Cardiac muscle cell (in vitro differentiated cells and primary cell): Measurements from ENCODE around the gene SLC27A5. TPM values are rescaled to one million over a fixed set of nuclear protein-coding genes. Genes with fewer than 3 reads are reported as not detected.
A peak's percentile ranks its signal among the peaks of the same experiment; 100 is the strongest.

Experiments used
- DNase-seq, 2 donors: peaks; one replicate each; pipeline versions ENCODE4 v3.0.0 to v3.0.0-alpha.2; 2010 to 2017; ENCODE audit warnings: low read depth in 1 of 2, low spot score in 1 of 2
- H3K27ac ChIP-seq: fragments of 200-600 bp; sonication (generic); 2 replicates; pipeline ENCODE4 v1.5.1; 2016
- H3K27me3 ChIP-seq: fragments of 200-600 bp; sonication (generic); 2 replicates; pipeline ENCODE4 v1.6.0; 2016; ENCODE audit warnings: control low read depth
- H3K36me3 ChIP-seq: fragments of 200-600 bp; sonication (generic); 2 replicates; pipeline ENCODE4 v1.5.1; 2016; ENCODE audit warnings: control low read depth
- H3K4me1 ChIP-seq: fragments of 200-600 bp; sonication (generic); 2 replicates; pipeline ENCODE4 v1.8.1; 2017; ENCODE audit warnings: low read depth, mild to moderate bottlenecking, mixed run types
- H3K4me3 ChIP-seq: fragments of 200-600 bp; sonication (generic); 2 replicates; pipeline ENCODE4 v1.5.1; 2016; ENCODE audit warnings: mild to moderate bottlenecking
- H3K9me3 ChIP-seq: fragments of 200-600 bp; sonication (generic); 2 replicates; pipeline ENCODE4 v1.5.1; 2017; ENCODE audit warnings: low read depth, mild to moderate bottlenecking, control low read depth
- polyA plus RNA-seq: library from polyadenylated mRNA; unstranded; fragments of >200 nt; fragmentation: Nextera tagmentation; extraction: Ambion mirVana; gene quantifications from 2 replicates; pipeline ENCODE4 v1.2.1, GENCODE V29; 2016
- total RNA-seq: library from RNA; depleted of rRNA; stranded (reverse); fragments of >200 nt; gene quantifications from 2 replicates; pipeline ENCODE4 v1.2.3, GENCODE V29; 2016
- TF ChIP-seq, protein P1 (sequence below): IDR thresholded peaks from 2 replicates; pipeline ENCODE4 v1.5.1; 2012; ENCODE audit warnings: low read depth, mild to moderate bottlenecking, low read length

Gene SLC27A5
- total and polyA plus RNA-seq, 2 experiments from 2014 or later = 22.5 to 23.9 TPM

DNA sequence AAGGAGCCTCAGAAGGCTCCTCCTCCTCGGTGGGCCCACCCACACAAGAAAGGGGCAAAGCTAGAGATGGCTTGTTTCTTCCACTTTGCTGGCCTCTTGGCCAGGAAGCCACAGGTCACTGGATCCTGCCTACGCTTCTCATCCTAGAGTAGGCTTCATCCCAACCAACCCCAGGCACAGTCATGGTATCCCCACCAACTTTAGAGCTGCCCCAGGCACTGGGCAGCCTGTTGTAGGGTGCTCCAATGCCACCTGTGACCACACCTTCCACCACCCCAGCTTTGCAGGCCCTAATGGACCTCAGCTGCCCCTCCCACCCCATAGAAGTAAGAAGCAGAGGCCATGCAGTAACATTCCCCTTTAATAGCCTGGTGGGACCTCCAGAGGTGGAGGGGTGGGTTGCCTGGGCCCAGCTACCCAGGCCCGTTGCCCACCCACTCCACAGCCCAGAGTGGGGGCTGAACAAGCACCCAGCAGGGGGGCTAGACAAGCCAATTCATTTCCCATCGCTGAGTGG lies 43.6 kb upstream of the SLC27A5 start:
- peak overlapping the region; percentile 51 for H3K4me3 ChIP-seq
- peaks cover 26% of the 10 kb centered on the region for H3K4me1 ChIP-seq
- no peak for DNase-seq
- TF ChIP-seq, protein P1, sequence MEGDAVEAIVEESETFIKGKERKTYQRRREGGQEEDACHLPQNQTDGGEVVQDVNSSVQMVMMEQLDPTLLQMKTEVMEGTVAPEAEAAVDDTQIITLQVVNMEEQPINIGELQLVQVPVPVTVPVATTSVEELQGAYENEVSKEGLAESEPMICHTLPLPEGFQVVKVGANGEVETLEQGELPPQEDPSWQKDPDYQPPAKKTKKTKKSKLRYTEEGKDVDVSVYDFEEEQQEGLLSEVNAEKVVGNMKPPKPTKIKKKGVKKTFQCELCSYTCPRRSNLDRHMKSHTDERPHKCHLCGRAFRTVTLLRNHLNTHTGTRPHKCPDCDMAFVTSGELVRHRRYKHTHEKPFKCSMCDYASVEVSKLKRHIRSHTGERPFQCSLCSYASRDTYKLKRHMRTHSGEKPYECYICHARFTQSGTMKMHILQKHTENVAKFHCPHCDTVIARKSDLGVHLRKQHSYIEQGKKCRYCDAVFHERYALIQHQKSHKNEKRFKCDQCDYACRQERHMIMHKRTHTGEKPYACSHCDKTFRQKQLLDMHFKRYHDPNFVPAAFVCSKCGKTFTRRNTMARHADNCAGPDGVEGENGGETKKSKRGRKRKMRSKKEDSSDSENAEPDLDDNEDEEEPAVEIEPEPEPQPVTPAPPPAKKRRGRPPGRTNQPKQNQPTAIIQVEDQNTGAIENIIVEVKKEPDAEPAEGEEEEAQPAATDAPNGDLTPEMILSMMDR = no peak
- H3K27me3 ChIP-seq = no peaks in the 10 kb centered on the region
- H3K27ac ChIP-seq = peak overlapping the region; percentile 90
- no peaks in the 10 kb centered on the region for H3K9me3 ChIP-seq
- peaks cover 23% of the 10 kb centered on the region for H3K36me3 ChIP-seq

GRCh38 chr19:58554494-58555368 lies 42.9 kb upstream of the SLC27A5 start, which contains the start of gene CHMP2A:
CHMP2A (minus strand) TSS chr19:58555105; CDS start chr19:58554212, 893 bp downstream.
- peak within 1 kb of the TSS; percentile 51 for H3K4me3 ChIP-seq
- peak; percentile 98 to 99 for DNase-seq
- TF ChIP-seq, protein P1 = no peak
- H3K4me1 ChIP-seq = peaks cover 22% of the 10 kb centered on the region
- H3K27ac ChIP-seq = peak within 1 kb of the TSS; percentile 99
- H3K36me3 ChIP-seq = peaks cover 29% of the 10 kb centered on the region
- no peaks in the 10 kb centered on the region for H3K9me3 ChIP-seq
- H3K27me3 ChIP-seq = no peaks in the 10 kb centered on the region

GRCh38 chr19:58553799-58554493 lies 42.2 kb upstream of the SLC27A5 start:
- DNase-seq = no peak
- TF ChIP-seq, protein P1 = no peak
- Histone ChIP-seq H3K4me3 (peak overlapping the region; percentile 51), H3K27ac (peak overlapping the region; percentile 90), H3K9me3 (no peaks in the 10 kb centered on the region), H3K4me1 (peaks cover 21% of the 10 kb centered on the region), H3K36me3 (peaks cover 37% of the 10 kb centered on the region), H3K27me3 (no peaks in the 10 kb centered on the region)

- no peaks in the 10 kb centered on the region for H3K9me3 ChIP-seq
- peak overlapping the region; percentile 39 for H3K27ac ChIP-seq
- H3K27me3 ChIP-seq = no peaks in the 10 kb centered on the region
- no peak for DNase-seq
- H3K4me1 ChIP-seq = peaks cover 21% of the 10 kb centered on the region
- H3K4me3 ChIP-seq = no peak overlapping the region
- TF ChIP-seq, protein P1 = no peak
- peaks cover 50% of the 10 kb centered on the region for H3K36me3 ChIP-seq
These were observed 40.9 kb upstream of the SLC27A5 start for GRCh38 chr19:58552655-58553054.

DNA sequence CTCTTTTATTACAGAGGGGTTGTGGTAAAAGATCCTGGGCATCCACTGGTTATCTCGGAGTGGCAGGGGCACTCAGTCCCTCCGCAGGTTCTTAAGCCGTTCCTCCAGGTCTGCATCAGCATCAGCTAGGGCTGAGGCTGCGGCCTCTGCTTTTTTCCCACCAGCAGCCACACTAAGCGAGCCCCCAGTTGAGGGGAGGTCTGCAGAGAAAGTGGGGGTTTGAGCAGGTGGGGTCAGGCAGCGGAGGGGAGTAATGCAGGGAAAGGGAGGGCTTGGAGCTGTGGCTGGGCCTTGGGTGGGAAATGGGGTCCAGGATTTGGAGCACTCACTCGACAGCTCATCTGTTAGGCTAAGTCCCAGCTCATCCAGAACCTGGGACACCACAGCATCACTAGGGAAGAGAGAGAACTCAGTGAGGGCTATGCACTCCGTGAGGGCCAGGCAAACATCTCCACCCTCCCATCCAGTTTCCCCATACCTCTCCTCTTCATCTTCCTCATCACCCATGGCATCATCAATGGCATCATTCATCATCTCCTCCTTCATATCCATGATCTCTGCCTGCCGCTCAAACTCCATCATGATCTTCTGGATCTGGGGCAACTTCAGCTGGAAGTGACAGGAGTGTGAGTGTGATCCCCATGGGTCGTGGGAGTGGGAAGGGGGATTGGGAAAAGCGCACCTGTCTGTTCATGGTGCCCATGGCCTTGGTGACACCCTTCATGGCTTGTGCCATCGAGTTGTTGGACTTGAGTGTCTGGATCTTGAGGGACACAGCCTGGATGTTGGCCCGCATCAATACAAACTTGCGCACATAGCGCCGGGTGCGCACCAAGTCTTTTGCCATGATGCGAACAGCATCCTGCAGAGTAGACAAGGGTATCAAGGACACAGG lies 40.0 kb upstream of the SLC27A5 start:
- TF ChIP-seq, protein P1 = no peak
- no peak overlapping the region for H3K4me3 ChIP-seq
- DNase-seq = no peak
- no peaks in the 10 kb centered on the region for H3K27me3 ChIP-seq
- H3K36me3 ChIP-seq = peaks cover 55% of the 10 kb centered on the region
- H3K4me1 ChIP-seq = peaks cover 15% of the 10 kb centered on the region
- H3K9me3 ChIP-seq = no peaks in the 10 kb centered on the region
- peak overlapping the region; percentile 39 for H3K27ac ChIP-seq
